Measurements from ENCODE around the gene GADD45B. TPM values are rescaled to one million over a fixed set of nuclear protein-coding genes. Genes with fewer than 3 reads are reported as not detected.
"Not testable (repeated sequence)": the region's sequence is repeated elsewhere in the genome, so short reads cannot be mapped to it uniquely, and the experiment has no call there.

The GADD45B gene
- total RNA-seq, 3 donors from 2014 or later (not counting 1 experiment from before 2014, with no cell fraction given) = 198 to 247 (median 212) TPM

GRCh38 chr19:2460245-2460644 is 15.7 kb upstream of the GADD45B start:
- peak overlapping the region; percentile 45 for H3K4me3 Mint-ChIP-seq
- 94% methylated on average over 1 of the region's 1 CpG for WGBS (ENCODE audit: insufficient coverage)
- H3K36me3 Mint-ChIP-seq = no peaks in the 10 kb centered on the region
- peaks cover 32% of the 10 kb centered on the region for H3K4me1 ChIP-seq (ENCODE audit: control insufficient read depth, insufficient read depth, low read length)
- H3K27me3 ChIP-seq (ENCODE audit: control insufficient read depth, insufficient read depth, low read length) = peaks cover 3% of the 10 kb centered on the region
- no peak overlapping the region for H3K27ac ChIP-seq (ENCODE audit: low read length)
- H3K4me1 Mint-ChIP-seq = peaks cover 0 to 25% of the 10 kb centered on the region in 2 donors
- peaks cover 0 to 6% of the 10 kb centered on the region in 2 donors for H3K27me3 Mint-ChIP-seq (ENCODE audit: low read depth in 2 of 2)
- no peak overlapping the region for H3K27ac Mint-ChIP-seq
- no peaks in the 10 kb centered on the region for H3K36me3 ChIP-seq (ENCODE audit: control insufficient read depth, insufficient read depth, low read length)
- ATAC-seq (no peak), DNase-seq (no peak)
- H3K9me3 Mint-ChIP-seq = no peaks in the 10 kb centered on the region
- TF ChIP-seq, protein P1, sequence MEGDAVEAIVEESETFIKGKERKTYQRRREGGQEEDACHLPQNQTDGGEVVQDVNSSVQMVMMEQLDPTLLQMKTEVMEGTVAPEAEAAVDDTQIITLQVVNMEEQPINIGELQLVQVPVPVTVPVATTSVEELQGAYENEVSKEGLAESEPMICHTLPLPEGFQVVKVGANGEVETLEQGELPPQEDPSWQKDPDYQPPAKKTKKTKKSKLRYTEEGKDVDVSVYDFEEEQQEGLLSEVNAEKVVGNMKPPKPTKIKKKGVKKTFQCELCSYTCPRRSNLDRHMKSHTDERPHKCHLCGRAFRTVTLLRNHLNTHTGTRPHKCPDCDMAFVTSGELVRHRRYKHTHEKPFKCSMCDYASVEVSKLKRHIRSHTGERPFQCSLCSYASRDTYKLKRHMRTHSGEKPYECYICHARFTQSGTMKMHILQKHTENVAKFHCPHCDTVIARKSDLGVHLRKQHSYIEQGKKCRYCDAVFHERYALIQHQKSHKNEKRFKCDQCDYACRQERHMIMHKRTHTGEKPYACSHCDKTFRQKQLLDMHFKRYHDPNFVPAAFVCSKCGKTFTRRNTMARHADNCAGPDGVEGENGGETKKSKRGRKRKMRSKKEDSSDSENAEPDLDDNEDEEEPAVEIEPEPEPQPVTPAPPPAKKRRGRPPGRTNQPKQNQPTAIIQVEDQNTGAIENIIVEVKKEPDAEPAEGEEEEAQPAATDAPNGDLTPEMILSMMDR (IDR thresholded peaks at IDR 0.05) = no peak
- intact Hi-C loops (cut with micrococcal nuclease) = no loop called here
- no peak overlapping the region for H3K4me3 ChIP-seq (ENCODE audit: low read length)
- H3K9me3 ChIP-seq (ENCODE audit: control insufficient read depth, insufficient read depth, low read length) = no peaks in the 10 kb centered on the region

DNA sequence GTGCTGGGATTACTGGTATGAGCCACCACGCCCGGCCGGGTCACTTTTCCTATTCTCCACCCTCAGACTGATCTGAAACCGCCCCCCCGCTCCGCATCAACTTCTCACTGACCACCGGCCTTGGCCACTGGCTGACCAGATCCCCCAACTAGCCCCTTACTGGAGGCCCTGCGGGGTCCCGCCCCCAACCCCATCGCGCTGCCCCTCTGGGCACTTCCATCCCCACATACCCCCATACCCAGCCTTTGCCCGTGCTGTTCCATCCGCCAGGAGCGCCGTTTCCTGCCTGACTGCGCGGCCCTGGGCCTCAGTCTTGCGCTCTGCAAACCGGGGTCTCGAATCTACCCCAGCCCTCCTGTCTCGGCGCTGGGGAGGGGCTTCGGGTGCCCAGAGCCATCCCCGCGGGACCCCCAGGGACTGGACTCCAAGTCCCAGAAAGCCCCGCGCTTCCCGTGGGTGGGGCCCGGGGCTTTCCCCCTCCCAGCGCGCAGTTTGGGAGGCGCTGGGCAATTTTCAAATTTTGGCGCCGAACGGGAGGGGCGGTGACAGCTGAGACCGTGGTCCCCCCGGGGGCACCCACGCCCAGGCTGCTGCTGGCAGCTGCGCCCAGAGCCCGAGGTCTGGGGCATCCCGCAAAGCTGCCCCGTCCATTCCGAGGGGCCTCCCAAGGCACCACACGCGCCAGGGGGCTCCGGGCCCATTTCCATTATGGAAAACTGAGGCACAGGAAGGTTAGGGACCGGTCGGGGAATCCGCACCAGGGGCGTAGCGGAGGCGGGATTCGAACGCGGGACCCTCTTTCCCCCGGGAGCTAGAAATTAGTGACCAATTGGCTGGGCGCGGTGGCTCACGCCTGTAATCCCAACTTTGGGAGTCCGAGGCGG is 13.9 kb upstream of the GADD45B start:
- peak overlapping the region; percentile 87 for H3K4me3 Mint-ChIP-seq
- Histone ChIP-seq H3K27me3 (ENCODE audit: control insufficient read depth, insufficient read depth, low read length) (peaks cover 3% of the 10 kb centered on the region), H3K4me1 (ENCODE audit: control insufficient read depth, insufficient read depth, low read length) (peaks cover 22% of the 10 kb centered on the region), H3K9me3 (ENCODE audit: control insufficient read depth, insufficient read depth, low read length) (no peaks in the 10 kb centered on the region), H3K36me3 (ENCODE audit: control insufficient read depth, insufficient read depth, low read length) (no peaks in the 10 kb centered on the region), H3K4me3 (ENCODE audit: low read length) (peak overlapping the region; percentile 42), H3K27ac (ENCODE audit: low read length) (no peak overlapping the region)
- no peaks in the 10 kb centered on the region for H3K9me3 Mint-ChIP-seq
- ATAC-seq (peak; percentile 58 to 77 (median 72)), DNase-seq (peak; percentile 36 to 67)
- TF ChIP-seq, protein P1 (IDR thresholded peaks at IDR 0.05) = no peak
- peaks cover 0 to 6% of the 10 kb centered on the region in 2 donors for H3K27me3 Mint-ChIP-seq (ENCODE audit: low read depth in 2 of 2)
- H3K36me3 Mint-ChIP-seq = no peaks in the 10 kb centered on the region
- peaks cover 0 to 20% of the 10 kb centered on the region in 2 donors for H3K4me1 Mint-ChIP-seq
- 3% methylated on average over 62 of the region's 62 CpGs for WGBS (ENCODE audit: insufficient coverage)
- intact Hi-C loops (cut with micrococcal nuclease) = no loop called here
- H3K27ac Mint-ChIP-seq = no peak overlapping the region

DNA sequence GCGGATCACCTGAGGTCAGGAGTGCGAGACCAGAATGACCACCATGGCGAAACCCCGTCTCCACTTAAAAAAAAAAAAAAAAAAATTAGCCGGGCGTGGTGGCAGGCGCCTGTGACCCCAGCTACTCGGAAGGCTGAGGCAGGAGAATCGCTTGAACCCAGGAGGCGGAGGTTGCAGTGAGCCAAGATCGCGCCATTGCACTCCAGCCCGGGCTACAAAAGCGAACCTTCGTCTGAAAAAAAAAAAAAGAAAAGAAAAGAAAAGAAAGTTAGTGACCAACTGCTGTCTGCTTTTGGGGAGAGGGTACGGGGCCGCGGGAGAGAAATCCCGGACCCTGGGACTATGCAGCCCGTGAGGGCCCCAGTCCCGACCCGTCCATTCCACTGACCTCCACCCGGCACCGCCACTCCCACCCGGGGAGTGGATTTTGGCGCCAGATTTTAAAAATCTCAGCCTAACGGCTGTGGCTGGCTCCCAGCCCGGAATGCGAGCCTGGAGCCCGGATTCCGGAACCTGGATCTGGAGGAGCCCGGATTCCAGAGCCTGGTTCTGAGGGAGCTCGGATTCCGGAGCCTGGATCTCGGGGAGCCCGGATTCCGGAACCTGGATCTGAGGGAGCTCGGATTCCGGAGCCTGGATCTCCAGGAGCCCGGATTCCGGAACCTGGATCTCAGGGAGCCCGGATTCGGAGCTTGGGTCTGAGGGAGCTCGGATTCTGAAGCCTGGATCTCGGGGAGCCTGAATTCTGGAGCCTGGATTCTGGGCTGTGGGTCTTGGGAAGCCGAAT is 13.1 kb upstream of the GADD45B start:
- TF ChIP-seq, protein P1 (IDR thresholded peaks at IDR 0.05) = no peak
- Mint-ChIP-seq H3K27me3 (ENCODE audit: low read depth in 2 of 2) (peaks cover 0 to 6% of the 10 kb centered on the region in 2 donors), H3K9me3 (no peaks in the 10 kb centered on the region), H3K36me3 (no peaks in the 10 kb centered on the region), H3K27ac (no peak overlapping the region), H3K4me1 (peaks cover 0 to 14% of the 10 kb centered on the region in 2 donors), H3K4me3 (peak overlapping the region; percentile 17)
- 56% methylated on average over 46 of the region's 46 CpGs for WGBS (ENCODE audit: insufficient coverage)
- ATAC-seq (no peak), DNase-seq (no peak)
- H3K4me1 ChIP-seq (ENCODE audit: control insufficient read depth, insufficient read depth, low read length) = peaks cover 17% of the 10 kb centered on the region
- intact Hi-C loops (cut with micrococcal nuclease) = no loop called here
- peaks cover 3% of the 10 kb centered on the region for H3K27me3 ChIP-seq (ENCODE audit: control insufficient read depth, insufficient read depth, low read length)
- no peaks in the 10 kb centered on the region for H3K9me3 ChIP-seq (ENCODE audit: control insufficient read depth, insufficient read depth, low read length)
- H3K27ac ChIP-seq (ENCODE audit: low read length) = no peak overlapping the region
- no peak overlapping the region for H3K4me3 ChIP-seq (ENCODE audit: low read length)
- H3K36me3 ChIP-seq (ENCODE audit: control insufficient read depth, insufficient read depth, low read length) = no peaks in the 10 kb centered on the region

DNA sequence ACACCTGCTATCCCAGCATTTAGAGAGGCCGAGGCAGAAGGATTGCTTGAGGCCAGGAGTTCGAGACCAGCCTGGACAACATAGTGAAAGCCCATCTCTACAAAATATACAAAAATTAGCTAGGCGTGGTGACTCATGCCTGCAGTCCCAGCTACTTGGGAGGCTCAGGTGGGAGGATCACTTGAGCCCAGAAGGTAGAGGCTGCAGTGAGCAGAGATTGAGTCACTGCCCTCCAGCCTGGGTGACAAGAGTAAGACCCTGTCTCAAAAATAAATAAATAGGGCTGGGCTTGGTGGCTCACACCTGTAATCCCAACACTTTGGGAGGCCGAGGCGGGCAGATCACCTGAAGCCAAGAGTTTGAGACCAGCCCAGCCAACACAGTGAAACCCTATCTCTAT is 12.2 kb upstream of the GADD45B start:
- H3K4me3 ChIP-seq (ENCODE audit: low read length); intact Hi-C loops (cut with micrococcal nuclease); H3K9me3 ChIP-seq (ENCODE audit: control insufficient read depth, insufficient read depth, low read length); ATAC-seq; DNase-seq; H3K4me3 Mint-ChIP-seq; H3K27me3 Mint-ChIP-seq (ENCODE audit: low read depth in 2 of 2); H3K27me3 ChIP-seq (ENCODE audit: control insufficient read depth, insufficient read depth, low read length); H3K27ac Mint-ChIP-seq; H3K9me3 Mint-ChIP-seq; H3K27ac ChIP-seq (ENCODE audit: low read length); H3K36me3 ChIP-seq (ENCODE audit: control insufficient read depth, insufficient read depth, low read length); H3K36me3 Mint-ChIP-seq: not testable (repeated sequence)
- H3K4me1 ChIP-seq (ENCODE audit: control insufficient read depth, insufficient read depth, low read length) = peaks cover 17% of the 10 kb centered on the region
- H3K4me1 Mint-ChIP-seq = peaks cover 0 to 14% of the 10 kb centered on the region in 2 donors
- WGBS (ENCODE audit: insufficient coverage) = 98% methylated on average over 5 of the region's 5 CpGs

All from natural killer cell (primary cell).